Activated T-helper 17 cell treated with anti-CD3 and anti-CD28 coated beads, Interleukin-2, amount 50 U/mL, for 72 hours (primary cell): ENCODE results near the gene TFDP1. TPM values are rescaled to one million over a fixed set of nuclear protein-coding genes. Genes with fewer than 3 reads are reported as not detected.

Source experiments
- ATAC-seq: fragments of 150-1000 bp; cut with Tn5 transposase; replicated peaks from 2 replicates; pipeline ENCODE4 v1.10.0; 2021; ENCODE audit warnings: mild to moderate bottlenecking, moderate library complexity
- H3K27ac Mint-ChIP-seq: one replicate; pipeline ENCODE4 v1.8.0; 2022; ENCODE audit warnings: mixed read lengths
- H3K27me3 Mint-ChIP-seq: one replicate; pipeline ENCODE4 v1.8.0; 2022; ENCODE audit warnings: mixed read lengths
- H3K36me3 Mint-ChIP-seq: one replicate; pipeline ENCODE4 v1.8.0; 2022; ENCODE audit warnings: low read depth, mild to moderate bottlenecking, mixed read lengths
- H3K4me1 Mint-ChIP-seq: one replicate; pipeline ENCODE4 v1.8.0; 2022; ENCODE audit warnings: mixed read lengths
- H3K4me3 Mint-ChIP-seq: one replicate; pipeline ENCODE4 v1.8.0; 2022; ENCODE audit warnings: mild to moderate bottlenecking, mixed read lengths
- H3K9me3 Mint-ChIP-seq: one replicate; pipeline ENCODE4 v1.8.0; 2022; ENCODE audit warnings: mixed read lengths
- total RNA-seq, 2 donors: library from RNA; stranded (reverse); gene quantifications; one replicate each; pipeline ENCODE4 v1.2.3, GENCODE V29; 2022

TFDP1 gene
- total RNA-seq, 2 donors from 2014 or later: 98.1 to 188 TPM

DNA sequence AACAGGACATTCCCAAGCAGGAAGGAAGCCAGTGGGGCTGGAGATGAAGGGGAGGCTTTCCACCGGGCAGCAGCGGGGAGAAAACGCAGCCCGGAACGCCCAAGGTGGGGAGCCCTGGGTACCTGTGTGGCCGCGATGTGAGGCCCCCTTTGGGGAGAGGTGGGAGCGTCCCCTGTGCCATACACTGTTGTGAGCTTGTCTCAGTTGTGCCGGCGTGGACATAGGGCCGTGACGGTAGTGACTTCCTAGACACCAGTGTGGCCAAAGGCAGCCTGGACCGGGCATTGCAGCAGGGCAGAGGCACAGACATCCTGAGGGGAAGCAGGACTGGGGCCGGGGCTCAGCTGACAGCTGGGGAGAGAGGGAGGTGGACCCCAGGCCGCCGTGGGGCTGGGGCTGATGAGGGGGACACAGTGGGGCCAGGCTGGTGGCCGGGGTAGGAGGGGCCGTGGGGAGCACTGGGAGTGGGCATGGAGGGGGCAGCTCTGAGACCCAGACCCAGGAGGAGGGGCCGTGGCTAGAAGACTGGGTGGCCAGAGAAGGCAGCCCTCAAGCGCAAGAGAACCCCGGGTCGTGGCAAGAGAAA, 38.5 kb upstream of the TFDP1 start:
- ATAC-seq: no peak
- no peaks in the 10 kb centered on the region for H3K9me3 Mint-ChIP-seq
- H3K36me3 Mint-ChIP-seq: peaks cover 12% of the 10 kb centered on the region
- peaks cover 4% of the 10 kb centered on the region for H3K4me1 Mint-ChIP-seq
- no peak overlapping the region for H3K4me3 Mint-ChIP-seq
- no peak overlapping the region for H3K27ac Mint-ChIP-seq
- no peaks in the 10 kb centered on the region for H3K27me3 Mint-ChIP-seq

GRCh38 chr13:113546571-113547237, 37.8 kb upstream of the TFDP1 start:
- ATAC-seq: no peak

GRCh38 chr13:113547238-113547971, 37.1 kb upstream of the TFDP1 start:
- H3K9me3 Mint-ChIP-seq: no peaks in the 10 kb centered on the region
- ATAC-seq: no peak
- H3K36me3 Mint-ChIP-seq: peaks cover 13% of the 10 kb centered on the region
- H3K27ac Mint-ChIP-seq: no peak overlapping the region
- no peak overlapping the region for H3K4me3 Mint-ChIP-seq
- no peaks in the 10 kb centered on the region for H3K27me3 Mint-ChIP-seq
- H3K4me1 Mint-ChIP-seq: peaks cover 4% of the 10 kb centered on the region

More at GRCh38 chr13:113546571-113547237, 37.8 kb upstream of the TFDP1 start:
- Mint-ChIP-seq H3K4me1 (peaks cover 4% of the 10 kb centered on the region), H3K9me3 (no peaks in the 10 kb centered on the region), H3K27me3 (no peaks in the 10 kb centered on the region), H3K4me3 (no peak overlapping the region), H3K27ac (no peak overlapping the region), H3K36me3 (peaks cover 13% of the 10 kb centered on the region)

GRCh38 chr13:113548171-113548641, 36.3 kb upstream of the TFDP1 start:
- Mint-ChIP-seq H3K36me3 (peaks cover 16% of the 10 kb centered on the region), H3K27ac (no peak overlapping the region), H3K9me3 (no peaks in the 10 kb centered on the region), H3K4me1 (peaks cover 4% of the 10 kb centered on the region), H3K27me3 (no peaks in the 10 kb centered on the region), H3K4me3 (no peak overlapping the region)
- no peak for ATAC-seq

DNA sequence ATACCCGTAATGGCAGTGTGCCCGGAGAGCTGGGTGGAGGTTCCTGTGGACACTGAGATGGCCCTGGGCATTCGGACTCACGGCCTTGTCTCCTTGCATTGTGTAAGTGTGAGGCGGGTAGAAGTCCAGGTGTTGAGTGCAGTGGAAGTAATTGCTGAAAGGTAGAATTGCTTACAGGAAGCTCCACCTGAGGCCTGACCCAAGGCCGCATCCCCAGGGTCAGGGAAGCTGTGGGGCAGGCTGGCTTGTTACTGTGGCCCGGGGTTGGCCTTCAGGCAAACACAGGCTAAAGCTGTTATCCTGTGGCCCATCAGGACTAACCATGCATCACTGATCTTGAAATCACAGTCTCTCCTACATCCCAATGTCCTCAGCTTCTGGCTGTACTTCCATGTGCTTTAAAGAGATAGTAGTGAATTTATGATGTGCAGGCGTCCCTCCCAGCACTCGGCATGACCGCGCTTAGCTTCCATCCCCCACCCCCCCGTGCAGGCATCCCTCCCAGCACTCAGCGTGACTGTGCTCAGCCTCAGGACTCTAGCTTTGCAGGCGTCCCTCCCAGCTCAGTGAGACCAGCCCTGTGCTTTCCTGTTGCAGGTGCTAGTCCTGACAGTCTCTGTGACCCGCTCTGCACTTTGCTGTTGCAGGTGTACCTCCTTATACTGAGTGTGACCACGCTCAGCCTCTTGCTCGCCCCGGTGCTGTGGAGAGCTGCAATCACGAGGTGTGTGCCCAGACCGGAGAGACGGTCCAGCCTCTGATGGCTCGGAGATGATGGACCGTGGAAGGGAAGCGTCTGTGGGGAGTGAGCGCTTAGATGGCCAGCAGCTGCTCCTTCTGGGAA, 35.6 kb upstream of the TFDP1 start:
- H3K9me3 Mint-ChIP-seq: no peaks in the 10 kb centered on the region
- ATAC-seq: no peak
- peaks cover 19% of the 10 kb centered on the region for H3K36me3 Mint-ChIP-seq
- no peak overlapping the region for H3K4me3 Mint-ChIP-seq
- no peak overlapping the region for H3K27ac Mint-ChIP-seq
- H3K4me1 Mint-ChIP-seq: no peaks in the 10 kb centered on the region
- no peaks in the 10 kb centered on the region for H3K27me3 Mint-ChIP-seq

GRCh38 chr13:113550453-113550852, 34.1 kb upstream of the TFDP1 start:
- H3K36me3 Mint-ChIP-seq: peaks cover 19% of the 10 kb centered on the region
- H3K4me1 Mint-ChIP-seq: no peaks in the 10 kb centered on the region
- no peak for ATAC-seq
- H3K27ac Mint-ChIP-seq: no peak overlapping the region
- H3K4me3 Mint-ChIP-seq: no peak overlapping the region
- no peaks in the 10 kb centered on the region for H3K27me3 Mint-ChIP-seq
- H3K9me3 Mint-ChIP-seq: no peaks in the 10 kb centered on the region

GRCh38 chr13:113551081-113552000, 33.2 kb upstream of the TFDP1 start:
- no peak for ATAC-seq
- H3K27me3 Mint-ChIP-seq: no peaks in the 10 kb centered on the region
- H3K36me3 Mint-ChIP-seq: peaks cover 19% of the 10 kb centered on the region
- no peaks in the 10 kb centered on the region for H3K9me3 Mint-ChIP-seq
- no peaks in the 10 kb centered on the region for H3K4me1 Mint-ChIP-seq
- no peak overlapping the region for H3K4me3 Mint-ChIP-seq
- H3K27ac Mint-ChIP-seq: no peak overlapping the region

DNA sequence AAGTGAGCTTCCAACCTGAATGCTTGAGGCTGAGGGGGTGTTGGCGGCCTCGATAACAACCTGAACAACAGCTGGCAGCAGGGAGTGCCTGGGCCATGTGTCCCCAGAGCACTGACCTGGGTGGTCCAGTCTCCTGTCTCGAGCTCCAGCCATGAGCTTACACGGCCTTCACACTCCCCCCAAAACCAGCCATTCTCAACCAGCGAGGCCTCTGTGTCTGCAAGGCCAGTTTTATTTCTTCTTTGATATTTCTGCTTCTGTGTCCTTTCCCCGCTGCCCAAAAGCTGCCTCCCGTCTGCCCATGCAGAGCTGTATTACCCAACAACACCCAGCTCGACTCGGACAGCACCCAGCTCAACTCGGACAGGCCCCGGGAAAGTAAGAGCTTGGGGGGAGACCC, 32.5 kb upstream of the TFDP1 start:
- Mint-ChIP-seq H3K4me3 (no peak overlapping the region), H3K4me1 (no peaks in the 10 kb centered on the region), H3K9me3 (no peaks in the 10 kb centered on the region), H3K27me3 (no peaks in the 10 kb centered on the region), H3K27ac (no peak overlapping the region), H3K36me3 (peaks cover 19% of the 10 kb centered on the region)
- ATAC-seq: no peak

- Mint-ChIP-seq H3K4me3 (no peak overlapping the region), H3K4me1 (no peaks in the 10 kb centered on the region), H3K27ac (no peak overlapping the region), H3K9me3 (no peaks in the 10 kb centered on the region), H3K27me3 (no peaks in the 10 kb centered on the region), H3K36me3 (peaks cover 19% of the 10 kb centered on the region)
- no peak for ATAC-seq
Observed at GRCh38 chr13:113552786-113553434, 31.6 kb upstream of the TFDP1 start.

GRCh38 chr13:113553511-113554332, 30.8 kb upstream of the TFDP1 start:
- H3K27me3 Mint-ChIP-seq: no peaks in the 10 kb centered on the region
- H3K9me3 Mint-ChIP-seq: no peaks in the 10 kb centered on the region
- no peak overlapping the region for H3K27ac Mint-ChIP-seq
- H3K4me1 Mint-ChIP-seq: no peaks in the 10 kb centered on the region
- ATAC-seq: no peak
- peaks cover 19% of the 10 kb centered on the region for H3K36me3 Mint-ChIP-seq
- H3K4me3 Mint-ChIP-seq: no peak overlapping the region

- no peak for ATAC-seq
- no peaks in the 10 kb centered on the region for H3K27me3 Mint-ChIP-seq
- no peaks in the 10 kb centered on the region for H3K9me3 Mint-ChIP-seq
- no peaks in the 10 kb centered on the region for H3K4me1 Mint-ChIP-seq
- H3K4me3 Mint-ChIP-seq: no peak overlapping the region
- H3K27ac Mint-ChIP-seq: no peak overlapping the region
- peaks cover 15% of the 10 kb centered on the region for H3K36me3 Mint-ChIP-seq
Observed at GRCh38 chr13:113554333-113554700, 30.2 kb upstream of the TFDP1 start.

DNA sequence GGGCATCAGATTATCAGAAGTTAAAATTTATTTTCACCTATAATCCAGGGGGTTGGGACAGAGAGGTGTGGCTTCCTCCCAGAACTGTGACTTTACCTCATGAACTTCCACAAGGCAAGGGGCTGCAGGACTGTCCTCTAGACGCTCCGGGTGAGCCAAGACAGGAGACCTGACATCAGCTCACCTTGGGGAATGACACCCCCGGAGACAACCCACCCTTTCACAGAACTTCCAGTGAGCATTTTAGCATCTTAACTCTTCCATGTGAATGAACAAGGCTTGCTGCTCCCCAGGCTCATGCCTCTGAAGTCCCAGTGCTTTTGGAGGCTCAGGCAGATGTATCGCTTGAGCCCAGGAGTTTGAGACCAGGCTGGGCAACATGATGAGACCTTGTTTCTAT, 29.4 kb upstream of the TFDP1 start:
- Mint-ChIP-seq H3K4me3 (no peak overlapping the region), H3K4me1 (no peaks in the 10 kb centered on the region), H3K27me3 (no peaks in the 10 kb centered on the region), H3K36me3 (peaks cover 12% of the 10 kb centered on the region), H3K9me3 (no peaks in the 10 kb centered on the region), H3K27ac (no peak overlapping the region)
- no peak for ATAC-seq
